Glomerular visceral epithelial cell (primary cell): ENCODE measurements around the gene ARHGEF28.
A peak's percentile ranks its signal among the peaks of the same experiment; 100 is the strongest.

Source experiments
- DNase-seq: peaks from one replicate; pipeline ENCODE4 v3.0.0-alpha.2; 2016; ENCODE audit errors: extremely low spot score

Gene ARHGEF28

GRCh38 chr5:73815631-73816030 is 189.6 kb downstream of the ARHGEF28 start:
- DNase-seq, result peak; percentile 59

- DNase-seq, result no peak
Observed at GRCh38 chr5:73816656-73817420, 190.8 kb downstream of the ARHGEF28 start.

- DNase-seq, result peak; percentile 62
Observed at GRCh38 chr5:73818357-73818756, 192.4 kb downstream of the ARHGEF28 start.

- DNase-seq, result no peak
Observed at GRCh38 chr5:73820326-73820725, 194.3 kb downstream of the ARHGEF28 start.

- peak; percentile 35 for DNase-seq
Observed at GRCh38 chr5:73821003-73821402, 195.0 kb downstream of the ARHGEF28 start.

GRCh38 chr5:73822278-73822988 is 196.4 kb downstream of the ARHGEF28 start:
- no peak for DNase-seq

- peak; percentile 49 for DNase-seq
Observed at GRCh38 chr5:73822989-73823339, 197.0 kb downstream of the ARHGEF28 start.

GRCh38 chr5:73823508-73823925 is 197.5 kb downstream of the ARHGEF28 start:
- DNase-seq, result peak; percentile 81

GRCh38 chr5:73825199-73825598 is 199.2 kb downstream of the ARHGEF28 start:
- no peak for DNase-seq

GRCh38 chr5:73825736-73826135 is 199.7 kb downstream of the ARHGEF28 start:
- no peak for DNase-seq

GRCh38 chr5:73826301-73827105 is 200.5 kb downstream of the ARHGEF28 start:
- DNase-seq, result peak; percentile 65

GRCh38 chr5:73827106-73827450 is 201.1 kb downstream of the ARHGEF28 start:
- no peak for DNase-seq

GRCh38 chr5:73828465-73828864 is 202.5 kb downstream of the ARHGEF28 start:
- no peak for DNase-seq

GRCh38 chr5:73830646-73831045 is 204.7 kb downstream of the ARHGEF28 start:
- no peak for DNase-seq

- no peak for DNase-seq
Observed at GRCh38 chr5:73831066-73831465, 205.1 kb downstream of the ARHGEF28 start.

- DNase-seq, result no peak
Observed at GRCh38 chr5:73834693-73835092, 208.7 kb downstream of the ARHGEF28 start.

- DNase-seq, result no peak
Observed at GRCh38 chr5:73835726-73836125, 209.7 kb downstream of the ARHGEF28 start.

- no peak for DNase-seq
Observed at GRCh38 chr5:73836607-73837006, 210.6 kb downstream of the ARHGEF28 start.

GRCh38 chr5:73838901-73839300 is 212.9 kb downstream of the ARHGEF28 start:
- DNase-seq, result no peak

GRCh38 chr5:73841641-73842040 is 215.6 kb downstream of the ARHGEF28 start:
- no peak for DNase-seq

- no peak for DNase-seq
Observed at GRCh38 chr5:73844165-73844564, 218.2 kb downstream of the ARHGEF28 start.

- no peak for DNase-seq
Observed at GRCh38 chr5:73851471-73852181, 225.6 kb downstream of the ARHGEF28 start.
